ENCODE measurements around the gene ELAVL4. TPM values are rescaled to one million over a fixed set of nuclear protein-coding genes. Genes with fewer than 3 reads are reported as not detected.

Gene ELAVL4
- total and polyA plus RNA-seq, 2 donors from 2014 or later = not detected

DNA sequence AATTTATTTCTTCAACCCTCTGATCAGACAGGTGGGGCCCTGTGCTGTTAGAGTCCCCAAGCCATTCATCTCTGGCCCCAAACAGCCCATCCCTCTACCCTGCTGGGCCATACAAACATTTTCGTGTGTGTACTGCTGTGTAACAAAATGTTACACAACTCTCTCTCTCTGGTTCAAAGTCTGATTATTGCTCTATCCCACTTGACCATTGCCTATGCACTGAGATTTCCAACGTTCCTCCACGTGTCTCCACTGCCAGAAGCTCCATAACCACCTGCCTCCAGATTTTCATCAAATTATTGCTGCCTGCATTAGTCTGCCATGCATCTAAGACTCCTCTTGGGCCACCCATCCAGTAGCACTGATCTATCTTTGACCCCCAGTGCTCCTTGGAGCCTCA is 104.8 kb downstream of the ELAVL4 start:
- H3K27me3 ChIP-seq (ENCODE audit: control insufficient read depth, insufficient read depth, low read length) = no peaks in the 10 kb centered on the region
- intact Hi-C loops (cut with DNase I) = no loop called here

GRCh38 chr1:50214717-50215116 is 106.0 kb downstream of the ELAVL4 start:
- no peak for DNase-seq
- intact Hi-C loops (cut with DNase I) = no loop called here
- H3K4me1 ChIP-seq (ENCODE audit: control insufficient read depth in 2 of 3, insufficient read depth in 2 of 3, low read depth in 1 of 3, low read length in 3 of 3) = no peaks in the 10 kb centered on the region
- no peaks in the 10 kb centered on the region for H3K36me3 ChIP-seq (ENCODE audit: control insufficient read depth in 2 of 3, insufficient read depth in 3 of 3, low read length in 3 of 3)
- no peak overlapping the region for H3K27ac ChIP-seq (ENCODE audit: low read depth in 2 of 2, low read length in 2 of 2)
- TF ChIP-seq, protein P1, sequence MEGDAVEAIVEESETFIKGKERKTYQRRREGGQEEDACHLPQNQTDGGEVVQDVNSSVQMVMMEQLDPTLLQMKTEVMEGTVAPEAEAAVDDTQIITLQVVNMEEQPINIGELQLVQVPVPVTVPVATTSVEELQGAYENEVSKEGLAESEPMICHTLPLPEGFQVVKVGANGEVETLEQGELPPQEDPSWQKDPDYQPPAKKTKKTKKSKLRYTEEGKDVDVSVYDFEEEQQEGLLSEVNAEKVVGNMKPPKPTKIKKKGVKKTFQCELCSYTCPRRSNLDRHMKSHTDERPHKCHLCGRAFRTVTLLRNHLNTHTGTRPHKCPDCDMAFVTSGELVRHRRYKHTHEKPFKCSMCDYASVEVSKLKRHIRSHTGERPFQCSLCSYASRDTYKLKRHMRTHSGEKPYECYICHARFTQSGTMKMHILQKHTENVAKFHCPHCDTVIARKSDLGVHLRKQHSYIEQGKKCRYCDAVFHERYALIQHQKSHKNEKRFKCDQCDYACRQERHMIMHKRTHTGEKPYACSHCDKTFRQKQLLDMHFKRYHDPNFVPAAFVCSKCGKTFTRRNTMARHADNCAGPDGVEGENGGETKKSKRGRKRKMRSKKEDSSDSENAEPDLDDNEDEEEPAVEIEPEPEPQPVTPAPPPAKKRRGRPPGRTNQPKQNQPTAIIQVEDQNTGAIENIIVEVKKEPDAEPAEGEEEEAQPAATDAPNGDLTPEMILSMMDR (IDR thresholded peaks at IDR 0.05; ENCODE audit: borderline replicate concordance, extremely low read depth, insufficient read depth) = no peak
- H3K4me3 ChIP-seq (ENCODE audit: low read length in 3 of 3) = no peak overlapping the region
- H3K9me3 ChIP-seq (ENCODE audit: control insufficient read depth in 2 of 3, insufficient read depth in 1 of 3, low read length in 3 of 3) = no peaks in the 10 kb centered on the region
- no peak overlapping the region for H3K9ac ChIP-seq (ENCODE audit: low read length in 3 of 3)
- no peak for FAIRE-seq
- no peaks in the 10 kb centered on the region for H3K27me3 ChIP-seq (ENCODE audit: control insufficient read depth, insufficient read depth, low read length)

More for the DNA sequence above, 104.8 kb downstream of the ELAVL4 start:
- TF ChIP-seq, protein P1 (IDR thresholded peaks at IDR 0.05; ENCODE audit: borderline replicate concordance, extremely low read depth, insufficient read depth) = no peak
- H3K27ac ChIP-seq (ENCODE audit: low read depth in 2 of 2, low read length in 2 of 2) = no peak overlapping the region
- H3K4me3 ChIP-seq (ENCODE audit: low read length in 3 of 3) = no peak overlapping the region
- DNase-seq (no peak), FAIRE-seq (no peak)
- H3K9ac ChIP-seq (ENCODE audit: low read length in 3 of 3) = no peak overlapping the region
- no peaks in the 10 kb centered on the region for H3K4me1 ChIP-seq (ENCODE audit: control insufficient read depth in 2 of 3, insufficient read depth in 2 of 3, low read depth in 1 of 3, low read length in 3 of 3)
- no peaks in the 10 kb centered on the region for H3K36me3 ChIP-seq (ENCODE audit: control insufficient read depth in 2 of 3, insufficient read depth in 3 of 3, low read length in 3 of 3)
- no peaks in the 10 kb centered on the region for H3K9me3 ChIP-seq (ENCODE audit: control insufficient read depth in 2 of 3, insufficient read depth in 1 of 3, low read length in 3 of 3)

- Histone ChIP-seq H3K4me1 (ENCODE audit: control insufficient read depth in 2 of 3, insufficient read depth in 2 of 3, low read depth in 1 of 3, low read length in 3 of 3) (no peaks in the 10 kb centered on the region), H3K4me3 (ENCODE audit: low read length in 3 of 3) (no peak overlapping the region), H3K9me3 (ENCODE audit: control insufficient read depth in 2 of 3, insufficient read depth in 1 of 3, low read length in 3 of 3) (no peaks in the 10 kb centered on the region), H3K27ac (ENCODE audit: low read depth in 2 of 2, low read length in 2 of 2) (no peak overlapping the region), H3K27me3 (ENCODE audit: control insufficient read depth, insufficient read depth, low read length) (no peaks in the 10 kb centered on the region), H3K9ac (ENCODE audit: low read length in 3 of 3) (no peak overlapping the region), H3K36me3 (ENCODE audit: control insufficient read depth in 2 of 3, insufficient read depth in 3 of 3, low read length in 3 of 3) (no peaks in the 10 kb centered on the region)
- DNase-seq = no peak
- intact Hi-C loops (cut with DNase I) = no loop called here
- TF ChIP-seq, protein P1 (IDR thresholded peaks at IDR 0.05; ENCODE audit: borderline replicate concordance, extremely low read depth, insufficient read depth) = no peak
- no peak for FAIRE-seq
Measured at GRCh38 chr1:50218344-50219120, 109.8 kb downstream of the ELAVL4 start.
